Lung (tissue), 12 donors: ENCODE data around the gene ORC4. TPM values are rescaled to one million over a fixed set of nuclear protein-coding genes. Genes with fewer than 3 reads are reported as not detected.

Experiments
- ATAC-seq: fragments of 200-7000 bp; cut with Tn5 transposase; one replicate; pipeline ENCODE4 v1.9.1; 2020; ENCODE audit warnings: moderate number of reproducible peaks; ENCODE audit not compliant: insufficient read depth, low FRiP score
- DNase-seq, 3 donors: peaks; one replicate each; pipeline ENCODE4 v3.0.0-alpha.2; 2013 to 2017
- H3K27ac ChIP-seq, 2 donors: one replicate each; pipeline ENCODE4 v1.5.1; 2013; ENCODE audit warnings: mild to moderate bottlenecking in 2 of 2, moderate library complexity in 2 of 2, control low read depth in 1 of 2, inconsistent platforms in 1 of 2, low read depth in 1 of 2, low read length in 1 of 2
- H3K27me3 ChIP-seq, 3 donors: one replicate each; pipeline ENCODE4 v1.5.1; 2013; ENCODE audit warnings: low read length in 2 of 3; ENCODE audit not compliant: control insufficient read depth in 3 of 3, insufficient read depth in 3 of 3
- H3K36me3 ChIP-seq, 4 donors: one replicate each; pipeline ENCODE4 v1.5.1; 2013; ENCODE audit warnings: low read length in 4 of 4, mild to moderate bottlenecking in 1 of 4, moderate library complexity in 1 of 4; ENCODE audit not compliant: control insufficient read depth in 4 of 4, insufficient read depth in 4 of 4
- H3K4me1 ChIP-seq, 5 donors: one replicate each; pipeline ENCODE4 v1.5.1; 2013; ENCODE audit warnings: low read length in 5 of 5, mild to moderate bottlenecking in 2 of 5, moderate library complexity in 1 of 5; ENCODE audit not compliant: control insufficient read depth in 5 of 5, insufficient read depth in 5 of 5
- H3K4me3 ChIP-seq: one replicate; pipeline ENCODE4 v1.5.1; 2013; ENCODE audit warnings: mild to moderate bottlenecking, control low read depth, moderate library complexity
- H3K9ac ChIP-seq, 2 donors: one replicate each; pipeline ENCODE4 v1.5.1; 2013; ENCODE audit warnings: low read length in 2 of 2, control low read depth in 1 of 2; ENCODE audit not compliant: insufficient read depth in 1 of 2
- H3K9me3 ChIP-seq, 4 donors: one replicate each; pipeline ENCODE4 v1.5.1; 2013; ENCODE audit warnings: low read length in 3 of 4, mild to moderate bottlenecking in 1 of 4, moderate library complexity in 1 of 4; ENCODE audit not compliant: control insufficient read depth in 4 of 4, insufficient read depth in 3 of 4
- CTCF ChIP-seq: IDR thresholded peaks from 2 replicates; pipeline ENCODE4 v1.5.1; 2012; ENCODE audit warnings: mild to moderate bottlenecking; ENCODE audit errors: control extremely low read depth, extremely low read depth
- WGBS, 2 donors: extraction: QIAGEN DNeasy Blood & Tissue Kit; methylation state at CpG; one replicate each; pipeline ENCODE4 v1.1.7; 2013; 5-methylcytosine and 5-hydroxymethylcytosine counted together
- polyA plus RNA-seq, 2 donors: library from polyadenylated mRNA; stranded (reverse); fragments of 200-250 nt; gene quantifications; one replicate each; pipeline ENCODE4 v1.2.1, GENCODE V29; 2013
- total RNA-seq, 2 donors: library from RNA; depleted of rRNA in 1 of 2; stranded (reverse); fragments of >200 nt in 1 of 2; gene quantifications; one replicate each; pipeline ENCODE4 v1.2.1, GENCODE V29; 2014 to 2021
- donor health status: control.
- donor health status: control.
- donor health status: Bipolar disorder and iron deficiency.
- donor health status: healthy.
- donor health status: DM: yes; HTN: yes; CAD: no.

Gene ORC4
- total and polyA plus RNA-seq, 4 donors, result 10.4 to 121 (median 23.2) TPM

GRCh38 chr2:148063633-148064032, 43.1 kb upstream of the ORC4 start:
- H3K9ac ChIP-seq, result no peak overlapping the region
- no peak overlapping the region for H3K4me3 ChIP-seq
- DNase-seq, result no peak
- WGBS, 2 donors, result 76 to 96% methylated on average over 2 of the region's 2 CpGs
- H3K27ac ChIP-seq, result no peak overlapping the region
- H3K4me1 ChIP-seq, result peaks cover 0 to 2% (median 0%) of the 10 kb centered on the region in 5 donors
- H3K36me3 ChIP-seq, result no peaks in the 10 kb centered on the region
- ATAC-seq, result no peak
- H3K27me3 ChIP-seq, result no peaks in the 10 kb centered on the region
- no peak for TF ChIP-seq CTCF
- no peaks in the 10 kb centered on the region for H3K9me3 ChIP-seq

- Histone ChIP-seq H3K9me3 (no peaks in the 10 kb centered on the region), H3K9ac (no peak overlapping the region), H3K27ac (no peak overlapping the region), H3K4me3 (no peak overlapping the region), H3K4me1 (peaks cover 0 to 3% (median 0%) of the 10 kb centered on the region in 5 donors), H3K27me3 (no peaks in the 10 kb centered on the region), H3K36me3 (peaks cover 0 to 3% (median under 1%) of the 10 kb centered on the region in 4 donors)
- TF ChIP-seq CTCF, result no peak
- ATAC-seq, result no peak
- 93 to 100% methylated on average over 1 of the region's 1 CpG for WGBS, 2 donors
- DNase-seq, result no peak
Observed at GRCh38 chr2:148058641-148059040, 38.1 kb upstream of the ORC4 start.

- no peak for TF ChIP-seq CTCF
- no peak overlapping the region for H3K9ac ChIP-seq
- 96 to 97% methylated on average over 3 of the region's 3 CpGs for WGBS, 2 donors
Observed at GRCh38 chr2:148052687-148053086, 32.1 kb upstream of the ORC4 start.

GRCh38 chr2:148049284-148049683, 28.7 kb upstream of the ORC4 start:
- no peak for DNase-seq
- TF ChIP-seq CTCF, result no peak
- no peak overlapping the region for H3K9ac ChIP-seq
- no peaks in the 10 kb centered on the region for H3K27me3 ChIP-seq
- H3K4me3 ChIP-seq, result no peak overlapping the region
- peaks cover 0 to 4% (median under 1%) of the 10 kb centered on the region in 4 donors for H3K36me3 ChIP-seq
- H3K27ac ChIP-seq, result no peak overlapping the region
- H3K9me3 ChIP-seq, result peaks cover 0 to 3% (median 0%) of the 10 kb centered on the region in 4 donors
- no peak for ATAC-seq
- no peaks in the 10 kb centered on the region for H3K4me1 ChIP-seq

More at GRCh38 chr2:148052687-148053086, 32.1 kb upstream of the ORC4 start:
- Histone ChIP-seq H3K4me1 (peaks cover 0 to 3% (median 0%) of the 10 kb centered on the region in 5 donors), H3K27ac (no peak overlapping the region), H3K9me3 (peaks cover 0 to 3% (median 0%) of the 10 kb centered on the region in 4 donors), H3K27me3 (no peaks in the 10 kb centered on the region), H3K4me3 (no peak overlapping the region), H3K36me3 (peaks cover 0 to 4% (median under 1%) of the 10 kb centered on the region in 4 donors)
- DNase-seq (no peak), ATAC-seq (no peak)
